Body of pancreas (tissue), 4 donors: ENCODE results near the gene C1orf167. TPM values are rescaled to one million over a fixed set of nuclear protein-coding genes. Genes with fewer than 3 reads are reported as not detected.

Experiments used
- ATAC-seq: fragments of 150-250 bp; one replicate; pipeline ENCODE4 v1.9.1; 2016
- DNase-seq, 4 donors: peaks; one replicate each; pipeline ENCODE4 v3.0.0-alpha.2; 2019
- H3K27ac ChIP-seq, 4 donors: fragments of 200-600 bp; sonication (generic); 1 replicate in 3 of 4; 2 replicates in 1 of 4; pipeline versions ENCODE4 v1.5.1 to v1.6.1; 2016 to 2019; ENCODE audit warnings: mild to moderate bottlenecking in 1 of 4, mixed read lengths in 1 of 4, moderate library complexity in 1 of 4
- H3K27me3 ChIP-seq, 2 donors: fragments of 200-600 bp; sonication (generic); one replicate each; pipeline ENCODE4 v1.6.0; 2016; ENCODE audit warnings: mild to moderate bottlenecking in 1 of 2
- H3K36me3 ChIP-seq, 2 donors: fragments of 200-600 bp; sonication (generic); replicated peaks in 1 of 2; 2 replicates each; pipeline ENCODE4 v1.5.1; 2016; ENCODE audit warnings: low read depth in 2 of 2; ENCODE audit not compliant: insufficient read depth in 1 of 2
- H3K4me1 ChIP-seq: fragments of 200-600 bp; sonication (generic); one replicate; pipeline ENCODE4 v1.6.0; 2016
- H3K4me3 ChIP-seq, 2 donors: fragments of 200-600 bp; sonication (generic); 1 replicate in 1 of 2; 2 replicates in 1 of 2; pipeline ENCODE4 v1.5.1; 2016 to 2019
- H3K9me3 ChIP-seq, 3 donors: fragments of 200-600 bp; sonication (generic); 1 replicate in 2 of 3; 2 replicates in 1 of 3; pipeline ENCODE4 v1.5.1; 2016
- CTCF ChIP-seq, 7 experiments: fragments of 450-650 bp in 4 of 7; fragments of 200-600 bp in 3 of 7; sonication (generic) in 3 of 7; IDR thresholded peaks; one replicate each; pipeline ENCODE4 v1.5.1; 2016 to 2019; ENCODE audit warnings: antibody characterized with exemption in 7 of 7
- POLR2A ChIP-seq, 3 donors: fragments of 450-650 bp; IDR thresholded peaks; one replicate each; pipeline ENCODE4 v1.6.1; 2016; ENCODE audit warnings: antibody characterized with exemption in 3 of 3, mild to moderate bottlenecking in 2 of 3
- WGBS, 2 donors: methylation state at CpG; one replicate each; pipeline ENCODE4 v1.1.5; 2017; 5-methylcytosine and 5-hydroxymethylcytosine counted together
- intact Hi-C: fragments of 100-400 bp; cut with DNase I; formaldehyde crosslinking; loops from one replicate; pipeline ENCODE4 v1.15.1; 2023
- total RNA-seq, 2 donors: library from RNA; depleted of rRNA; stranded (reverse); fragments of >200 nt; gene quantifications; one replicate each; pipeline ENCODE4 v1.1.0, GENCODE V29; 2016

C1orf167 gene
- total RNA-seq, 2 donors from 2014 or later, result not detected

GRCh38 chr1:11837767-11838348 lies 75.9 kb downstream of the C1orf167 start:
- ATAC-seq (no peak), DNase-seq (no peak)
- peaks cover 11 to 42% of the 10 kb centered on the region in 2 donors for H3K36me3 ChIP-seq
- no peak overlapping the region for H3K27ac ChIP-seq
- no peak overlapping the region for H3K4me3 ChIP-seq
- 88 to 90% methylated on average over 7 to 8 of the region's 11 CpGs for WGBS, 2 donors
- intact Hi-C loops, result loop anchor here (5.0 to 10.0 kb wide), 2 partner anchors 54 to 127 kb away; no protein-coding TSS in a partner anchor
- H3K9me3 ChIP-seq, result no peaks in the 10 kb centered on the region
- H3K27me3 ChIP-seq, result no peaks in the 10 kb centered on the region
- TF ChIP-seq POLR2A (IDR thresholded peaks at IDR 0.05) (no peak), CTCF (IDR thresholded peaks at IDR 0.05) (no peak)
- no peaks in the 10 kb centered on the region for H3K4me1 ChIP-seq

GRCh38 chr1:11838349-11839272 lies 76.6 kb downstream of the C1orf167 start:
- no peak overlapping the region for H3K4me3 ChIP-seq
- H3K9me3 ChIP-seq, result no peaks in the 10 kb centered on the region
- ATAC-seq (peak; percentile 83), DNase-seq (peak; percentile 69 to 76 (median 72))
- WGBS, 2 donors, result 59 to 69% methylated on average over 32 to 40 of the region's 40 CpGs
- H3K4me1 ChIP-seq, result no peaks in the 10 kb centered on the region
- intact Hi-C loops, result loop anchor here (5.0 to 10.0 kb wide), 2 partner anchors 54 to 126 kb away; no protein-coding TSS in a partner anchor
- no peaks in the 10 kb centered on the region for H3K27me3 ChIP-seq
- H3K27ac ChIP-seq, result no peak overlapping the region
- H3K36me3 ChIP-seq, result peaks cover 9 to 38% of the 10 kb centered on the region in 2 donors
- TF ChIP-seq POLR2A (IDR thresholded peaks at IDR 0.05), result no peak
- TF ChIP-seq CTCF (IDR thresholded peaks at IDR 0.05), result peak; percentile 89 to 98 (median 90)

Other genes starting within 250 kb of the C1orf167 start
- 10 to 100 TPM; 57.4 to 87.4 TPM for gene FBXO2, start 107.8 kb upstream of the C1orf167 start, total RNA-seq
- 10 to 100 TPM; 12.9 to 30.6 TPM for gene FBXO44, start 107.3 kb upstream of the C1orf167 start, total RNA-seq
- 1 to 10 TPM; 6.3 to 7.5 TPM for gene FBXO6, start 98.0 kb upstream of the C1orf167 start, total RNA-seq
- 10 to 100 TPM in 1 of 2 donors, 1 to 10 TPM in 1; 6.9 to 31.6 TPM for gene MAD2L2, start 81.0 kb upstream of the C1orf167 start, total RNA-seq
- gene DRAXIN, start 70.5 kb upstream of the C1orf167 start, total RNA-seq, result not detected
- gene AGTRAP, start 26.1 kb upstream of the C1orf167 start, total RNA-seq, result 10 to 100 TPM; 16.8 to 24.6 TPM
- 10 to 100 TPM; 26.4 to 30.1 TPM for gene MTHFR, start 43.8 kb downstream of the C1orf167 start, total RNA-seq
- gene CLCN6, start 44.0 kb downstream of the C1orf167 start, total RNA-seq, result 10 to 100 TPM in 1 of 2 donors, 1 to 10 TPM in 1; 7.0 to 23.7 TPM
- gene NPPA, start 85.6 kb downstream of the C1orf167 start, total RNA-seq, result 10 to 100 TPM in 1 of 2 donors, not detected in 1; 25.4 TPM
- gene NPPB, start 96.8 kb downstream of the C1orf167 start, total RNA-seq, result not detected
- gene KIAA2013, start 164.2 kb downstream of the C1orf167 start, total RNA-seq, result 10 to 100 TPM; 67.7 to 87.0 TPM
- gene PLOD1, start 172.5 kb downstream of the C1orf167 start, total RNA-seq, result 10 to 100 TPM; 30.9 to 39.6 TPM
- 10 to 100 TPM; 20.1 to 20.8 TPM for gene MFN2, start 218.3 kb downstream of the C1orf167 start, total RNA-seq